Stimulated activated CD4-positive, alpha-beta T cell treated with anti-CD3 and anti-CD28 coated beads, Interleukin-4, amount 100 ng/mL, for 48 hours (primary cell): ENCODE results near the gene TAF1A.
"Not testable (repeated sequence)": the region's sequence is repeated elsewhere in the genome, so short reads cannot be mapped to it uniquely, and the experiment has no call there.

Experiments
- DNase-seq, 2 donors: peaks; one replicate each; pipeline ENCODE4 v3.0.0-alpha.2; 2020; ENCODE audit warnings: low read depth in 2 of 2

The TAF1A gene

DNA sequence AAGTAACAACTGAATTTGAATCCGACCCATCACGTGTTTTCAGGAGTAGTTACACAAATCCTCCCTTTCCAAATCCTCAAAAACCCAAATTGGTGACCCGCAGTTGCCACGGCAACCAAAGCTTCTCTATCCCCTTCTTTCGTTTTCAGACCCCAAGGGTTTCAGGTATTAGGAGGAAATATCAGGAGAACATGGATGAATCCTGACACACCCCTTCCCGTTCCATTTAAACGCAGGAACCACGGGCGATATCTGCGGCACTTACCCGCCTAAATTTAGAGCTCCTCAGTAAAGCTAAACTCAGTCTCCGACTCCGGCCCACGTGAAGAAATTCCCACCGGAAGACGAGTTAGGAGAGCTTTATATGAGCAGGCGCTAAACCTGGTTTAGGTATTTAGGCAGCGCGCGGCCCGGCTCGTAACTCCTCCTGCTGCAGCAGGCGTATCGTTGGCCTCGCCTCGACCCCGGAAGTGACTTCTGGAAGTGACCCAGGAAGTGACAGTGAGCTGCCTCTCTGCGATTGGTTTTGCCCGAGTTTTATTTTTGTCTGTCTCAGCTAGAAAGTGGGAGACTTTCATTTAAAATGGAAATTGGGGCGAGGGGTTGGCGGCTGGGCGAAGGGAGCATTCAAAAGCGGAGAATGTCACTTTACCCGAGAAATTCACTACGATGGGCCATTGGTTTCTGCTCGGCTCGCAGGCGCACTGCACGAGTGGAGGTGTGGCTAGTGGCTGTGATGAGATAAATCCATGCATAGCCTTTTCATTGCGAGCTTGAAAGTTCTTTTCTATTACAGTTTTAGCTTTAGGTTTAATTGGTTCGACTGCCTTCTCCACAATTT, at the start of gene TAF1A:
TAF1A (minus strand) TSS at position 472 of the 841 bp plus-strand sequence.
- DNase-seq = peak; percentile 70 to 81

- peak; percentile 43 to 58 for DNase-seq
These were observed 44.7 kb upstream of the TAF1A start for GRCh38 chr1:222634180-222635013.

DNA sequence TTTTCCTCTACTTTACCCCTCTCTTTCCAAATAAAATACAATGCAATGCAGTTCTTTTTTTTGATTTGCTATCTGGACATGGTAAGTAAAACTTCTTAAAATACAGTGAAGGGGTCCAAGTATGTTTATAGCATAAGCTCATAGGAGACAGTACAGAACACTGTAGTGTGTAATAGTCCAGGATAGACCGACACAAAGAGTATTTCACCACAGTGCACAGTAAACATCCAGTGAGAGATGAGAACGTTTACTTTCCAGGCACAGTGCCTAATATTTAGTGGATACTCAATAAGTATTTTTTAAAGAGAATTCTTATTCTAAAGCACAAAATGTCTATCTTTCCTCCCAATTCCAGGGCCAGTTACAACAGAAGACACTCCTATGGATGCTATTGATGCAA, 43.0 kb upstream of the TAF1A start:
- no peak for DNase-seq

GRCh38 chr1:222631611-222632208, 42.0 kb upstream of the TAF1A start:
- DNase-seq = no peak

DNA sequence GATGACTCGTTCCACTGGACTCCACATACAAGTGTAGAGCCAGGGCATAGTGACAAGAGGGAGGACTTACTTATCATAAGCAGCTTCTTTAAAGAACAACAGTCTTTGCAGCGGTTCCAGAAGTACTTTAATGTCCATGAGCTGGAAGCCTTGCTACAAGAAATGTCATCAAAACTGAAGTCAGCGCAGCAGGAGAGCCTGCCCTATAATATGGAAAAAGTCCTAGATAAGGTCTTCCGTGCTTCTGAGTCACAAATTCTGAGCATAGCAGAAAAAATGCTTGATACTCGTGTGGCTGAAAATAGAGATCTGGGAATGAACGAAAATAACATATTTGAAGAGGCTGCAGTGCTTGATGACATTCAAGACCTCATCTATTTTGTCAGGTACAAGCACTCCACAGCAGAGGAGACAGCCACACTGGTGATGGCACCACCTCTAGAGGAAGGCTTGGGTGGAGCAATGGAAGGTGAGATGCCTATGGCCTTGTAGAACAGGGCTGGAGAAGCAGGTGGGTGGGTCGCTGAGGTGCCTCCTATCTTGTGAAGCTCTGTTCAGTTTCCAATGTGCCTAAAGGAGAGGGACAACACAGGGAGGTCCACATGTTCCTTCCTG, 40.3 kb upstream of the TAF1A start:
- DNase-seq = no peak

DNA sequence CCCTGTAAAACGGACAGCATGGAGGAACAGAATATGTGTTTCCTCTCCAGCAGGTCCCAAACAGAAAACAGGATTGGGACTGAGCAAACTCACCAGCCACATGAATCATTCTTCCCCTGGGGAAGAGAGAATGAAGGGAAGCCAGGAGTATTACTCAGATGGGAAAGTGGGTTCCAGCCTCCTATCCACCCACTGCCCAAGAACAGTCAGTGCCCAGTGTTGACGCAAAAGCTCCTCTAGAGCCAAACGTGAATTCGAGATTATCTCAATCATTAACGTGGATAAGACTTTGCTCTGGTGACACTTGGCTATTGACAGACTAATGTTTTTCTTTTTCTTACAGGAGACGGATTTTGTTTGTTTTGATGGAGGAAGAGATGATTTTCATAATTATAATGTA, 37.5 kb upstream of the TAF1A start:
- DNase-seq = no peak

- no peak for DNase-seq
These were observed 34.5 kb upstream of the TAF1A start for GRCh38 chr1:222624214-222624613.

GRCh38 chr1:222623458-222623857, 33.7 kb upstream of the TAF1A start:
- no peak for DNase-seq

GRCh38 chr1:222622765-222623164, 33.0 kb upstream of the TAF1A start:
- no peak for DNase-seq

- DNase-seq = no peak
These were observed 30.8 kb upstream of the TAF1A start for GRCh38 chr1:222620566-222620965.

DNA sequence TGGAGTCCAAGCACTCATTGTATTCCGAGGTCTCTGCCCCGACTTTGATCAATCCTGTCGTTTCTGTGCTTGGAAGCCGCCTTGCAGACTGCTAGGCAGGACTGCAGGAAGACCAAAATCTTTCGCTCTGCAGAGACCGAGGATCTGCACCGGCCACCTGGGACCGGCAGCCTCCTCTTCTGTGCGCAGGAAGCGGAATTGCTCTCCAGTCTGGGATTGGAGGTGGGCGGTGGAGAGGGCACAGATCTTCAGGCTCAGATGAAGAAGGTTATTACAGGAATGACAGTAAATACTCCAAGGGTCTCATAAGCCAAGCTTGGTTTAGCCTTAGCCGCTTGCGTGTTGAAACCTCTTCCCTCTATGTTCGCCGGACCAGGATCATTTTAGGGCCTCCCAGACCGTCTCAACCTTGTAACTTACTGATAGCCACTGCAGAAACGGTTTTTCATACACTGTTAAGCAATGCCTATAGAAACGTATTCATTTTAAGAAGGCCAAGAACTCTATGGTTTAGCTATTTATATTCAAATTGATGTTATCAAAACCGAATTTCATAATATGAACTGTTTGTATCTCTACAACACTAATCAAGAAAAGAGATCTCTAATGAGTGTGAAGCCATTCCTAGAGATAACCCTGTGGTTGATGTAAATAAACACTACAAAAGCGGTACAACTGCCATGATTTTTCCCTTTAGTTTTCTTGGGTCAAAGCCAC, 29.3 kb upstream of the TAF1A start:
- DNase-seq = peak in 1 of 2 donors; percentile 3

DNA sequence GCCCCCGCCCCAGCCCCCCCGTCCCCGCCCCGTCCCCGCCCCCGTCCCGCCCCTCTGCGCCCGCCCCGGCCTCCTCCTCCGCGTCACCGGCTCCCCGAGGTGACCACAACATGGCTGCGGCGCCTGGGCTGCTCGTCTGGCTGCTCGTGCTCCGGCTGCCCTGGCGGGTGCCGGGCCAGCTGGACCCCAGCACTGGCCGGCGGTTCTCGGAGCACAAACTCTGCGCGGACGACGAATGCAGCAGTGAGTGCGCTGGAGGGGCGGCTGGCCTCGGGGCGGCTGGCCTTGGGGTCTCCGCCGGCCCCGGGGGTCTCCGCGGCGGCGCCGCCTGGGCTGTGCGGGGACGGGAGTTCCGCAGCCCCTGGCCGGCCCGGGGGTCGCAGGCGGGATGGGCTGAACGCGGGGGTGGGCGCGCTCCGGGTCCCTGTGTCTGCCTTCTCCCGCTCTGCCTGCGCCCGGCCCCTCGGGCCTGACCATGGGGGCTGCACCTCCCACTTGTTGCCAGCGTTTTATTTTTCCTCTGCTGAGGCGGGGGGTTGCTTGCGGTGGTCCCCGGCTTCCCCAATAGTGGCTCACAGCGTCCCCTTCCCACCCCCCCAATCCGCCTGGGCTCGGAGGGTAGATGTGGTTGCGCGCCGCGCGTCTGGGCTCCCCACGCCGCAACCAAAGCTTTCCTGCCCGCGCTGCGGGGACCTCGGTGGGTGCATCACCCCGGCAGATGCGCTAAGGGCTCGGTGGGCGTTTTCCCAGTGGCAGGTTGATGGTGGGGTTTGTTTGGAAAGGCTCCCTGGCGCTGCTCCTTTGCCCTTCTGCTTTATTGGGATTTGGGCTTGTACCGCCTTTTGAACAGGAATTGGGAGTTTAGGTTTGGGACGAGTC, 28.5 kb upstream of the TAF1A start, which contains the start of gene MIA3:
MIA3 (plus strand) TSS at position 97 of the 879 bp plus-strand sequence; CDS start at position 111, 14 bp downstream.
- peak; percentile 53 to 64 for DNase-seq

- DNase-seq = peak; percentile 74 to 82
These were observed 27.7 kb upstream of the TAF1A start for GRCh38 chr1:222617367-222617951.

GRCh38 chr1:222616525-222616924, 26.8 kb upstream of the TAF1A start:
- no peak for DNase-seq

- no peak for DNase-seq
These were observed 23.9 kb upstream of the TAF1A start for GRCh38 chr1:222613627-222614026.

DNA sequence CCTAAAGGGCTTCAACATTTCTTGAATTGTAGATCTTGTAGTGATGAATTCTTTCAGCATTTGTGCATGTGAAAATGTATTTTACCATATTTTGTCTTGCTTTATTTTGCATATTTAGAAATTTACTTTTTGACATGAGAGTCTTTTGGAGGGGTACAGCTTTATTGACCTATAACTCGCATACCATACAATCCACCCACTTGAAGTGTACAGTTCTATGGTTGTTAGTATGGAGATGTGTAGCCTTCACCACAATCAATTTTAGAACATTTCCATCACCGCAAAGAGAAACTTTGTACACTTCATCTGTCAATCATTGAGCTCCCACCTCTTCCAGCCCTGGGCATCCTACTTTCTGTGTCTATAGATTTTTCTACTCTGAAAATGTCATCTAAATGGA, 21.0 kb upstream of the TAF1A start:
- no peak for DNase-seq

GRCh38 chr1:222609111-222609510, 19.4 kb upstream of the TAF1A start:
- DNase-seq = not testable (repeated sequence)

DNA sequence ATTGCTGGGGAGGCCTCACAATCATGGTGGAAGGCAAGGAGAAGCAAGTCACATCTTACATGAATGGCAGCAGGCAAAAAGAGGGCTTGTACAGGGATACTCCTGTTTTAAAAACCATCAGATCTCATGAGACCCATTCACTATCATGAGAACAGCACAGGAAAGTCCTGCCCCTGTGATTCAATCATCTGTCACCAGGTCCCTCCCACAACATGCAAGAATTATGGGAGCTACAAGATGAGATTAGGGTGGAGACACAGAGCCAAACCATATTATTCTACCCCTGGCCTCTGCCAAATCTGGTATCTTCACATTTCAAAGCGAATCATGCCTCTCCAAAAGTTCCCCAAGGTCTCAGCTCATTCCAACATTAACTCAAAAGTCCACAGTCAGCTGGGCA, 17.0 kb upstream of the TAF1A start:
- no peak for DNase-seq

- no peak for DNase-seq
These were observed 11.5 kb upstream of the TAF1A start for GRCh38 chr1:222601257-222601656.

GRCh38 chr1:222600281-222600680, 10.5 kb upstream of the TAF1A start:
- no peak for DNase-seq
